CD4-positive, alpha-beta T cell treated with Interleukin-6 for 4 hours (primary cell): ENCODE measurements around the gene XXYLT1.
"Not testable (repeated sequence)": the region's sequence is repeated elsewhere in the genome, so short reads cannot be mapped to it uniquely, and the experiment has no call there.

Source experiments
- DNase-seq: peaks from one replicate; pipeline ENCODE4 v3.0.0-alpha.2; 2020; ENCODE audit warnings: mixed read lengths

XXYLT1 gene

DNA sequence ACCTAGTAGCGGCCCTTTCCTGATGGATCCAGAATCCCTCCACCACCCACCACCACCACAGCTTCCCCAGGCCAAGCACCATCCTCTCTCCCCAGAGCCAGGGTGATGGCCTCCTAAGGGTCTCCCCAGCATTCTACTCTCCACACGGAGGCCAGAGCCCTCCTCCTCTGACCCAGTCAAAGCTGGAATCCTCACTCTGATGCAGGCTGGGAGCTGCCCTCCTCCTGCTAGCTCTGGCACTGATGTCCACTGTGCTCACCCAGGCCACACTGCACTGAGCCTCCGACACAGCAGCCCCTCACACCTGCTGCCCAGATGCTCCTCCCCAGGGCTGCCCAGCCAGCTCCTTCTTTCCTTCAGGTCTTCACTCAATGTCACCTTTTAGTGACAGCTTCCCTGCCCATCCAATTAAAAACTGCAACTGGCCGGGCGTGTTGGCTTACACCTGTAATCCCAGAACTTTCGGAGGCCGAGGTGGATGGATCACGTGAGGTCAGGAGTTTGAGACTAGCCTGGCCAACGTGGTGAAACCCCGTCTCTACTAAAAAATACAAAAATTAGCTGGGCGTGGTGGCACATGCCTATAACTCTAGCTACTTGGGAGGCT lies 21.0 kb downstream of the XXYLT1 start:
- DNase-seq: no peak

DNA sequence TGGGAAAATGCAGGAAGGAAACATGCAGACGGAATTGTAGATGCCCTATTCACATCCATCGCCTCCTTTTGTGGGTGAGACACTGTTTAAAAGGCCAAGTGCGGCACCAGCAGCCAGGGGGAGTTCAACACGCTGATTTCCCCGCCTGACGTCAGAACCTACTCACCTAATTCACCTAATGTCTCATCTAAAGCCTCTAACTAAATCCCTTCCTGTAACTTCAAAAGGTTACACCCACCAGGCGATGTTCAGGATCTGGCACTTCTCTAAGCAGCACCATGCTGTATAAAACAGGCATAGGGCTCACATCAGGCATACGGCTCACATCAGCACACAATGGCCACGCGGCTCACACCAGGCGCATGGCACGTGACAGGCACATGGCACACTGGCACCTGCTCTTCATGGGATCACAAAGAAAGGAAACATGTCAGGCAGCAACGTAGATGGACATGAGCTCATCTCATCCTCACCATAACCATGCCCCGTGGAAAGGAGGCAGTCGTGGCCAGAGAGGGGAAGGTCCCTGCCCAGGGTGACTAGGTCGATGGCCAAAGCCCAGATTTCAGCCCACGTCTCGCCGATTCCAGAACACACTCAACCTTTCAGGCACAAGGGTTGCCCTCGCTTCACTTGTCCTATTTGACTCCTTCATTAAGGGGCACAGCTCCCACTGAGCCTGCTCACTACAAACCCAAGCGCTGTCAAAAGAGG lies 21.7 kb downstream of the XXYLT1 start:
- no peak for DNase-seq

DNA sequence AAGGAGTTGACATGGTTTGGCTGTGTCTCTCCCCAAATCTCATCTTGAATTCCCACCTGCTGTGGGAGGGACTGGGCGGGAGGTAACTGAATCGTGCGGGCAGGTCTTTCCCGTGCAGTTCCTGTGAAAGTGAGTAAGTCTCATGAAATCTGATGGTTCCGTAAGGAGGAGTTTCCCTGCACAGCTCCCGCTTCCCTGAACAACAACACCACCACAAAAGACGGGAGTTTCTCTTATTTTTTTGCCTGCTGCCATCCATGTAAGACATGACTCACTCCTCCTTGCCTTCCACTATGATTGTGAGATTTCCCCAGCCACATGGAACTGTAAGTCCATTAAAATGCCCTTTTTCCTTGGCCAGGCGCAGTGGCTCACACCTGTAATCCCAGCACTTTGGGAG lies 22.7 kb downstream of the XXYLT1 start:
- DNase-seq: no peak

DNA sequence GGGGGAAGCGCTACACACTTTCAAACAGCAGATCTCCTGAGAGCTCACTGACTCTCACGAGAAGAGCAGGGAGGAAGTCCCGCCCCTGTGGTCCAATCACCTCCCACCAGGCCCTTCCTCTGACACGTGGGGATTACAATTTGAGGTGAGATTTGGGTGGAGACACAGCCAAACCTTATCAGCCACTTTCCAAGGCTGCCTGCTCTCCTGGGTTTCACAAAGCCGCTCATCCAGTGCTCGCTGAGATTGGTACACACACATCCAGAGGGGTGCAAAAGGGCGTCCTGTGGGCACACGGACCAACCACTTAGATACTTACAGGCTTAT lies 23.1 kb downstream of the XXYLT1 start:
- no peak for DNase-seq

DNA sequence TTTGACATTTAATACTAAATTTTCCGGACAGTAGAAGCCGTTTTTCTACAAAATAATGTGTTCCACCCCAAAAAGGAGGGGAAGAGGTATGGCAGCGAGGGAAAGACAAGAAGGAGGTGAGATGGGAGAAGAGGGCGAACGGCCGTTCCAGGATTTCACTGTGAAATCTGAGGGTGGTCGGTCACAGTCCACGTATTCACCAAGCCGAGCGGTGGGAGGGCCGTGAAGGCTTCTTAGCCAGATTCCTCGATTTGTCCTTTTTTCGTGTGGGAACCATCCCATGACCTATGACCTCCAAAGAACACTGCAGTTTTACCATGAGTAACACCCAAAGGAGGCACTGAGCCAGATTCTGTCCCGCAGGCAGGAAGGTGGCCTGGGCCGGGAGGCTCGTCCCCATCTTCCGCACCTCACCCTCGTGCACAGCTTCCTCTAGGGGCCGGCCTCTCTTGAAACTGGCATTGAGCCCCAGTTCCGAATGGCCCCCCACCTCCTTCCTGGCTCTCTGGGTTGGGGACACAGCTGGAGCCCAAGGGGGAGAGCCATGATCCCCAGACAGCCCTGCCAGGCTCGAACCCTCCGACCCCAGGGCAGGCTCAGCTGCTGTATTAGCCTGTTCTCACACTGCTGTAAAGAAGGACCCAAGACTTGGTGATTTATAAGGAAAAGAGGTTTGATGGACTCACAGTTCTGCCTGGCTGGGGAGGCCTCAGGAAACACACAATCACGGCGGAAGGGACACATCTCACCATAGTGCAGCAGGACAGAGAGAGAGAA lies 23.7 kb downstream of the XXYLT1 start:
- DNase-seq: no peak

DNA sequence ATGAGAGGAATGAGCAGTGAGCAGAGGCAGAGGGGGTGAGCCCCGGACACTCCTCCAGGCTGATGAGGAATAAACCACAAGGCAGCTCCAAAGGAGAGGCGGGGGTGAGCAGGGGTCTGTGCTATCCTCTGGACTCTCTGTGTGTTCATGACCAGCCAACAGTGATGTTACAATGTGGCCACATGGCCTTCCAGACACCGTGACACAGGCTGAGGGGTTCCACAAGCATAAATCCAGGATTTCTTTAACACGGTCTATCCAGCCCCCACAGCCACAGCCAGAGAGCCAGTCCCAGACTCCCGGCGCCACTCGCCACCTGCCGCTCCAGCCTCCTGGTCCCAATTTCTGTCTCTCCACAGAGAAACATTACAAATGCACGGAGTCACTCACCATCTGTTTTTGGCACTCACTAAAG lies 24.4 kb downstream of the XXYLT1 start:
- DNase-seq: no peak

DNA sequence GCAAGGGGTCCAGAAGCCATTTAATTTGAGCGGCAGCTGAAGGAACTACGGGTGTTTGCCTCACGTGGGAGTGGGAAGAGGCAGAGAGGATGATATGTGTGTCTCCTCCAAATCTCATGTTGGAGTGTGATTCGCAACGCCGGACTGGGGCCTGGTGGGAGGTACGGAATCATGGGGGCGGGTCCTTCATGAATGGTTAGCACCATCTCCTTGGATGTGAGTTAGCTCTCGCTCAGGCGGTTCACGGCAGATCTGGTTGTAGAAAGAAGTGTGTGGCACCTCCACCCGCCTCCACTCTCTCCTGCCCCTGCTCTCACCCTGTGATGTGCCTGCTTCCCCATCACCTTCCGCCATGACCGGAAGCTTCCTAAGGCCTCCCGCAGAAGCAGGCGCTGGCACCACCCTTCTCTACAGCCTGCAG lies 25.4 kb downstream of the XXYLT1 start:
- DNase-seq: no peak

DNA sequence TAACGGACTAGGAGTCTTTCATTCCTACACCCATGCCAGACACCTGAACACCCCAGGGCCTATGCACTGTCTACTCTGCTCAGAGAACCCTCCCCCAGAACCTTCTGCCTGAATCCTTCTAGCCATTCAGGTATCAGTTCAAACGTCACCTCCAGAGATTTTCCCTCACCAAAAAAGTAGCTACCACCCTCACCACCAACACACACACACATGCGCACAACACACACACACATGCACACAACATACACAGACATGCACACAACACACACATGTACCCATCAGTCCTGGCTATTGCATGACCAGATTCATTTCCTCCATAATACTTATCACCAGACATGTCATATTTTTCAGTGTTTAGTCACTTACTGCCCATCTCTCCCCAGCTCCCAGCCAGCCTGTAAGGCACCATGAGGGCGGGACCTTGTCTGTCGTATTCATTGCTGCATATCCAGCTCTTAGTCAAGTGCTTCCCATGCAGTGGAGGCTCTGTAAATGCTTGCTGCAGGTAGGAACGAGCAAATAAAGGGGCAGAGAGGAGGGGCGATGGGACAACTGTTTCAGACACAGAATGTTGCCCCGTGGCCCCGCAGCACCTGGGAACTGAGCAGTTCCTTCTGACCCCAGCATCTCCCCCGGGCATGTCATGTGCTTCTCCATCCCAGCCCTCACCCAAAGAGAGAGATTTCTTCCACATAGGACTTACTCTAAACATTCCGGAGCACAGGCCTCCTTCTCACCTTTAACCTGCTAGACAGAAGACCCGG lies 29.2 kb downstream of the XXYLT1 start:
- DNase-seq: no peak

DNA sequence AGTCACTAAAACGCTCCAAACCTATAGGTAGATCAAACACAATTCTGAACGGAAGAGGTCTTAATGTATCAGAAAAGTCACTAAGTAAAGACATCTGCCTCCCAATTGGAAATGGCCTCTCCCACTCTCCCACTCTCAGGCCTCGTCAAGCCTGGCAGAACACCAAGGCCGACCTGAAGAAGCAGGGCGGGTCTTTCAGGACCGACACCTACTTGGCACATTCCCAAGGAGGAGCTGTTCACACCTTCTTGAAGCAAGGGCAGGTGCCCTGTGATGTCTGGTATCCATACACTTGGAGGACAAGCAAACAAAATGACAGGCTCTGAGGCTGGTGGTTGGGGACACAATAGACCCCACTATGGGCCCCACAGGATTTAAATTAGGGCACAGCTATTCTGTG lies 30.0 kb downstream of the XXYLT1 start:
- no peak for DNase-seq

DNA sequence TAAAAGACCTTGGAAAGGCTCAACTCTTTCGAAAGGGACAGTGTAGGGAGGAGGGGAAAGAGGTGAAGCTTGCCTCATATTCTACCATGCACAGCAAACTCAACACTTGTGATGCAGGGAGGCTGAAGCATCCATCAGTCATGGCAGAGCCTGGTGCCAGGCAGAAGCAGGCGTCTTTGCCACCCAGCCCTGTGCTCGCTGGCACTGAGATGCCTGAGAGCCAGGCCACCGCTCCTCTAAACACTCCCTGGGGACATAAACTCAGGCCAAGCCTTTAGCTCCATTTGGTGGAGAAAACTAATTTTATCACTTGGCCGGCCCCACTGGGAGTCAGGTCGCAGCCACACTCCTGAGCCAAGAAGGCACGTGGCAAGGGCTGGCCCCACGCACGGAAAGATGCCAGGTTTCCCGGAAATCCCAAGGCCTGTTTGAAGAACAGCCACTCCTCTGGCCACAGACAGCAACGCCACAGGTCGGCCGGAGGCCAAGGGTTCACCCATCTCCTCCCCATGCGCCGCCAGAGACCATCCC lies 30.7 kb downstream of the XXYLT1 start:
- DNase-seq: no peak

DNA sequence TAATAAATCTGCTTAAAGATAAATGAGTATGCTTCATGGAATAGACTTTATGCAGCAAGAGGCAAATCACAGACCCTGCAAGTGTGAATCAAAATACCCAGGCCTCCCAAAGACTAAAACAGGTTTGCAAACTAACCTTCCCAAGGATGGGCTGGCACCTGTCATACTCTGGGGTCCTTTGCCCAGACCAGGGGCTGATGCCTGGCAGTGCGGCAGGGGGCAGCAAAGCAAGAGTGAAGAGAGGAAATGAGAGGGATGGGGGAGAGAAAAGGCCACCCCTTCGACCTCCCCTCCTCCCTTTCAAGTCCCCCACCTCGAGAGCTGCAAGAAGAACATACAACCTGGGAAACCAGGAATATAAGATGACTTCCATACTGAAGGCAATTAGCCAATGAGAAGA lies 31.8 kb downstream of the XXYLT1 start:
- no peak for DNase-seq

DNA sequence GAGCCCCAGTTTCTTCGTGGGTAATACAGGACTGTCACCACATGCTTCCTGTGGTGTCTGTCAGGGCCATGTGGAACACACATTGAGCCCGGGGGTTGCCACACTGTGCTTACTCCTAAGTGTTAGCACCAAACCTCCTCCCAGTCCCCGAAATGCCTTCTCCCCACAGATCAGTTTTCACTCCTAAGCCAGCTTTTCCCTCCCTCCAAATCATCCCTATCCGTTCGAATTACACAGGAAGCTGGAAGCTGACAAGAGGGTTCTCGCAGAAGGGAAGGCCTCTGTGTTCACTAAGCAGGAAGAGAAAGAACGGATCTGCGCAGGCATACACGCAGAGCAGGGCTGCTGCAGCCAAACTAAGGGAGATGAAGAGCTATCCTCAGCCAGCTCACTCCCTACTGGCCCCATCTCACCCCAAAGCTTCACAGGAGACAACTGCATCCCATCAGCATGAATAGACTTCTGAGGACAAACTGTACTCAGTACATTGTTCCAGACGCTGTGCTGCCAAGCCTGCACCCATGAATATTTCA lies 32.3 kb downstream of the XXYLT1 start:
- DNase-seq: no peak

DNA sequence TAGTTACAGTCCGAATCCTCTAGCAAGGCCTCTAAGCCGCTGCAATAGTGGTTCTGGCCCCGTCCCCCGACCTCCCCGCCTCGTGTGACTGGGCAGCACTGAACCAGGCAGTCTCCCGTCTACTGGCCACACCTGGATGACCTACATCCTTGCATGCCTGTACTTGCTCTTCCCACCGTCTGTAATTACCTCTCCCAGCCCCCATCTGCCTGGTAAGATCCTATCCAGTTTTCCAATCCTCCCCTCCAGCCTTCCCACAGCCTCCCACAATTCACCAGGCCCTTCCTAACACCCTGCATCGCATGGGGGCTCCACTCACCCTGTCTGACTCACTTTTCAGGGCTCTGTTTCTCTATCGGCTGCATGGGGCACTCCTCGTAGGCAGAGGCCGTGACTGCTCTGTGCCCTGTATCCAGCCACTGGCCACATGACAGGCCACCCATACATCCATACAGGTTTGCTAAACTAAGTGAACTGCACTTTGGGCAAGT lies 32.8 kb downstream of the XXYLT1 start:
- no peak for DNase-seq

DNA sequence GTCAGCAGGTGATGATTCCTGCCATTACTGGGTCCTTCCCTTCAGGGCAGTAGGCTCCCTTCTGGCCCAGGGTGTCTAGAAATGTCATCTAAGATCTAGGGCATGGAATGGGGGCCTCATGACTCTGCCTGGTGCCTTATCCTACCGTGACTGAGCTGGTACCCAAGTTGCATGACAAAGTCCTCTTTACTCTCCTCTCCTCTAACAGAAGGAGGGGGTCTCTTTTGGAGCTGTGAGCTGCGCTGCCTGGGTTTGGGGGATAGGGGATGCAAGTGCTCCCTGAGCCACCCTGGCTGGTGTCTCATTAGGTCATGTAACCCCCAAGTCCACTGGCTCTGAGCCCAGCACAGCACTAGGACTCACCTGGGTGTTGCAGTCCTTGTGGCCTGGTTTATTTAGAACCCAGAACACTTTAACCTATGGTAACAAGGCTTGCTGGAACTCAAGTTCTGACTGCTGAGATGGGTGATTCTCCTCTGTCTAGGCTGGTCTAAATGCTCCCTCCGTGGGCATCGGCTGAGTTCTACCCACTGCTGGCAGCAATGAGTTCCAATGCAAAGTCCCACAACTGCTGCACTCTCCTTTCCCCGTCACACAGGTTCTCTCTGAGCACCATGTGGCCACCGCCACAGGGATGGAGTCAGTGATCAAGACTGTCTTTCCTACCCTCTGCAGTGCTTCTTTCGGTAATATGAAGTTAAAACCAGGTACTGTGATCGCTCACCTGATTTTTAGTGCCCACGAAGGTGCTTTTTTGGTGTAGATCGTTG lies 34.0 kb downstream of the XXYLT1 start:
- no peak for DNase-seq

DNA sequence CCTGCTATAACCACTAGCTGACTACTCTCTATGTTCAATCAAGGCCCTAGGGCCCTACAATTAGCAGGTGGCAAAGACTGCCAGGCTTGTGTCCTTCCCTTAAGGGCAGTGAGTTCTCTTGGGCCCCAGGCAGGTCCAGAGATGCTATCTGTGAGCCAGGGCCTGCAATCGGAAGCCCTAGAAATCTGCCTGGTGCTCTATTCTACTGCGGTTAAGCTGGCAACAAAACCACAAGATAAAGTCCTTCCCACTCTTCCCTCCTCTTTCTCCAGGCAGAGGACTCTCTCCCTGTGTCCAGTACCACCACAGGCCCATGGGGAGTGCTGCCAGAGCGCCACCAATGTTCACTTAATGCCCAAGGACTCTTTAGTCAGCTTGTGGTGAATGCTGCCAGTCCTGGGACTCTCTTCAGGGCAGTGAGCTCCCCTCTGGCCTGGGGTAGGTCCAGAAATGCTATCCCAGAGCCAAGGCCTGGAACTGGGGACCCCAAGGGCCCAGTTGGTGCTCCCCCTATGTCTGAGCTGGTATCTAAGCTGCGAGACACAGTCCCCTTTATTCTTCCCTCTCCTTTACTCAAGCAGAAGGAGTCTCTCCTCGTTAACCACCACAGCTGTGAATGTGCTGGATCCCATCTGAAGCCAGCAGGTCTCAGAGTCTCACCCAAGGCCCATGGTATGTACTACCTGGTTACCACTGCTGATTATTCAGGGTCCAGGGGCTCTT lies 34.7 kb downstream of the XXYLT1 start:
- no peak for DNase-seq

DNA sequence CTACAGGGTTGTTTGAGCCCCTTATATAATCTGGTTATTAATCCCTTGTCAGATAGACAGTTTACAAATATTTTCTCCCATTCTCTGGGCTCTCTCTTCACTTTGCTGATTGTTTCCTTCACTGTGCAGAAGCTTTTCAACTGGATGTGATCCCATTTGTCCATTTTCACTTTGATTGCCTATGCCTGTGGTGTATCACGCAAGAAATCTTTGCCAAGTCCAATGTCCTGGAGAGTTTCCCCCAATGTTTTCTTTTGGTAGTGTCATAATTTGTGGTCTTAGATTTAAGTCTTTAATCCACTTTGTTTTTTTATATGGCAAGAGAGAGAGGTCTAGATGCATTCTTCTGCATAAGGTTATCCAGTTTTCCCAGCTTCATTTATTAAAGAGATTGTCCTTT lies 40.7 kb downstream of the XXYLT1 start:
- no peak for DNase-seq

DNA sequence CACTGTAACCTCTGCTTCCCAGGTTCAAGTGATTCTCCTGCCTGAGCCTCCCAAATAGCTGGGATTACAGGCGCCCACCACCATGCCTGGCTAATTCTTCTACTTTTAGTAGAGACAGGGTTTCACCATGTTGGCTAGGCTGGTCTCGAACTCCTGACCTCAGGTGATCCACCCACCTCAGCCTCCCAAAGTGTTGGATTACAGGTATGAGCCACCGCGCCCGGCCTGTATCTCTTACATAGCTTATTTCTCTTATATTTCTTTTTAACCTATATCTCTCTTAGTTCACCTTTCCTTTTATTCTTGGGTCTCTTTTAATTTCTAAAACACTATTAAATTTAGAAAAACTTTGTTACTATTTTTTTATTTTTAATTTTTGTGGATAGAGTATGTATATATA lies 42.1 kb downstream of the XXYLT1 start:
- not testable (repeated sequence) for DNase-seq

DNA sequence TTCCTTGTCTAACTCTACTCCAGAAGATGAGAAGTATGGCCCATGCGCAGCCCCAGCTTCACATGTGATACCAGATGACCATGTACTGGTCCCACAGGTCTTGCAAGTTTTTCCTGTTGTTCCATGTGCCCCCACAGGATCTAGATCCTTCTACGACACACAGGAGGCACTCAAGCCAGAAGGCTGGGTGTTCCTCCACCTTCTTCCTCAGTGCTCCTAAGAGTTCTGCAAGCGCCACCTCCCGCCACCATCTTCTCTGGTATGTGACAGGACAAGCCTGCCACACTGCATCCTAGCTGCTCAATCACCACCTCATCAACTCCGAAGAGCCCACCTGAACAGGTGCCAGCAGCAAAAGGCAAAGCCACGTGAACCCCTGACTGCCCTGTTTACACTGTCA lies 43.1 kb downstream of the XXYLT1 start:
- DNase-seq: no peak

DNA sequence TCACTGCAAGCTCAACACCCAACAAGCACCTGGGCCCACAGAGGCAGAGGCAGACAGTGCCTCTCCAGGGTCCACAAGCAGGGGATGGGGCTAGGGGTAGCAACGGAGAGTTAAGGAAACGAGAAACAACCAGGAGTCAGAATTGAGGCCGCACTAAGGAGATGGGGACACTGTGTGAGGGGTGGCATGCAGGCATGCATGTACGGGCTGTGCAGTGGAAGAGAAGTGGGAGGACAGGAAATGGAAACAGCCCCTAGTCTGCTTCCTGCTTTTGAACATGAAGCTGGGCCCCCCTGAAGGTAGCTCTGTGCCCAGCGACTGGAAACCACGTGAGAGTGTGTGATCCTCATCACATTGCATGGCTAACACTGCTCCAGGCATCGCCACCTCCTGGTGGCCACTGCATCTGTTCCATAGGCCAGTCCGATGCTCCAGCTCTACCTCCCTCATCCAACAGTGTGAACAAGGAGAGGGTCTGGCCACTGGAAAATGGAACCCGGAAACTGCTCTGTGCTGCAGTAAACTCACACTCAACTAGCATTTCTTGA lies 44.0 kb downstream of the XXYLT1 start:
- peak; percentile 21 for DNase-seq

DNA sequence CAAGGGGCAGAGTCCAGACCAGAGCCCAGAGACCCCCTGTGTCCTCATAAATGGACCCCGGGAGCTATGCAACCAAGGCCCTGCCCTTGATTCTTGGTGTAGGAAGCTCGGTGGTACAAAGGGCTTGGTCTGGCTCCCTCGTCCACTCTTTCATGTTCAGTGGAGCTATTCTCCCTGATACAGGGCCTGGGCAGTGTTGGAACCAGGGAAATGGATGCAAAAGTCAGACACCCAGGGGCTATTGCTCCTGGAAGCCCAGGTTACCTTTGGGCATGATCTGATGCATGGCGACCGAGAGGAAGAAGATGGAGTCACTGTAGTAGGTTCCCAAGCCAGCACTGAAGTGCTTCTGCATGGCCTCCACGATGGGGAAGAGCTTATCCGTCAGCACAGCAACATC lies 44.5 kb downstream of the XXYLT1 start:
- DNase-seq: no peak

DNA sequence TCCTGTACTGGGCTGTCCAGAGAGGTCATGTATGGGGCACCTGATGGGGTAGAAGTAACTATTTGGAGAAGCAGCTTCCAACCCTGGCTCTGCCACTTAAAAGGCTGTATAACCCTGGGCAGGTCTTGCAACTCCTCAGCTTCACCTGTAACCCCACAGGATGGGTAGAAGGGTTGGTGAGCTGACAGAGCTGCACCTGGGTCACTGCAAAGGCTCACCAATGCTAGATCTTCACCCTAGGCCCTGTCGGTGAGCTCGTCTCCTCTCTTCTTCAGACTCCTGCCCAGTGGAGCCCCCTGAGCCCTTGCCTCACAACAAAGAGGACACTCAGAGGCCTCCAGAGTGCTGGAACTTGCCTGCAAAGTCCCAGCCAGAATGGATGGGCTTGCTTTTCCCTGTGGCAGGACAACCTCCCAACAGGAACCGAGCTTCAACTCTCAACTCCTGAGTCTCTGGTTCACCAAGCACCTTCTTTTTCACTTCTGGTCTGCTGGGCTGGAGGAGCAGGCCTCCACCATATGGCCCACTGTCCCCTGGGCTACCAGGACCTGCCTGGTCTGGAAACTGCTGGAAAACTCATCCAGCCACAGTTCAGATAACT lies 45.9 kb downstream of the XXYLT1 start:
- no peak for DNase-seq
